GM19043 (cell line): Measurements from ENCODE around the gene PKNOX2.

ENCODE experiments used
- ATAC-seq: cut with Tn5 transposase; IDR thresholded peaks from one replicate; pipeline ENCODE4 v1.9.1; 2021; ENCODE audit warnings: low read depth; ENCODE audit not compliant: unreplicated experiment

The PKNOX2 gene

GRCh38 chr11:125304136-125304535 lies 139.6 kb downstream of the PKNOX2 start:
- no peak for ATAC-seq

DNA sequence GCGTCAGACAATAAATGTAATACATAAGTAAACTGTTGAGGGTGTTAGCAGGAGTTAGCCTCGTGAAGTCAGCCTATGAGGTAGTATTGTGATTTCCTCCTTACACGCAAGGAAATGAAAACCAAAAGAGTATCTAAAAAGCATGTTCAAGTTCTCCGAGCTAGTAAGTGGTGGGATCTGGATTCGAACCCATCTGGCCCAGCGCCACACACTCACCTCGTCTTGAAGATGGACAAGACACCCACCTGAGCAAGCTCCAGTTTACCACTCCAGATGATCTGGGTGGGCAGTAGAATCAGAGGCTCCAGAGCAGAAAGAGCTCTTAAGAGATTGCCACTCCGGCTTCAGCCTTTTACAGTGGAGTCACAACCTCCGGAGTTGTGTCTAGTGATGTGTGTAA lies 140.3 kb downstream of the PKNOX2 start:
- ATAC-seq, result no peak

DNA sequence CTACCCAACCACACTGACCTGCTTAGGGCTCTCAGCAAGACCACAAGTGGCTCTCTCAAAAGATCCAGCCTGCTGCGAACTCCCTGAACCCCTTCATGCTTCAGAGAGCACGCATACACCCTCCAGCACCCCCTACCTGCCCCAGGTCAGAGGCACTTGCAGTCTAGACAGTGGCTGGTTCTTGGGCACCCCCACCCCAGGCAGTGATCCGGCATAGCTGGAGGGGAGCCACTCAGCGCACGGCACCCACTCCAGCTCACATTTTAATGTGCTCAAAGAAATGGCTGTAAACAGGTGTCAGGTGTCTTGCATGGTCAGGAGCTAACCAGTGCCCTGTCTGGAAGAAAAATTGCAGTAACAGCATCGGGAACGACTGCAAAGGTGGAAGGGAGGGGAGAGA lies 140.8 kb downstream of the PKNOX2 start:
- ATAC-seq, result no peak

- no peak for ATAC-seq
Measured at GRCh38 chr11:125306476-125306875, 141.9 kb downstream of the PKNOX2 start.

- ATAC-seq, result no peak
Measured at GRCh38 chr11:125308246-125308645, 143.7 kb downstream of the PKNOX2 start.

GRCh38 chr11:125312391-125312790 lies 147.8 kb downstream of the PKNOX2 start:
- no peak for ATAC-seq

GRCh38 chr11:125312812-125313211 lies 148.3 kb downstream of the PKNOX2 start:
- ATAC-seq, result no peak

DNA sequence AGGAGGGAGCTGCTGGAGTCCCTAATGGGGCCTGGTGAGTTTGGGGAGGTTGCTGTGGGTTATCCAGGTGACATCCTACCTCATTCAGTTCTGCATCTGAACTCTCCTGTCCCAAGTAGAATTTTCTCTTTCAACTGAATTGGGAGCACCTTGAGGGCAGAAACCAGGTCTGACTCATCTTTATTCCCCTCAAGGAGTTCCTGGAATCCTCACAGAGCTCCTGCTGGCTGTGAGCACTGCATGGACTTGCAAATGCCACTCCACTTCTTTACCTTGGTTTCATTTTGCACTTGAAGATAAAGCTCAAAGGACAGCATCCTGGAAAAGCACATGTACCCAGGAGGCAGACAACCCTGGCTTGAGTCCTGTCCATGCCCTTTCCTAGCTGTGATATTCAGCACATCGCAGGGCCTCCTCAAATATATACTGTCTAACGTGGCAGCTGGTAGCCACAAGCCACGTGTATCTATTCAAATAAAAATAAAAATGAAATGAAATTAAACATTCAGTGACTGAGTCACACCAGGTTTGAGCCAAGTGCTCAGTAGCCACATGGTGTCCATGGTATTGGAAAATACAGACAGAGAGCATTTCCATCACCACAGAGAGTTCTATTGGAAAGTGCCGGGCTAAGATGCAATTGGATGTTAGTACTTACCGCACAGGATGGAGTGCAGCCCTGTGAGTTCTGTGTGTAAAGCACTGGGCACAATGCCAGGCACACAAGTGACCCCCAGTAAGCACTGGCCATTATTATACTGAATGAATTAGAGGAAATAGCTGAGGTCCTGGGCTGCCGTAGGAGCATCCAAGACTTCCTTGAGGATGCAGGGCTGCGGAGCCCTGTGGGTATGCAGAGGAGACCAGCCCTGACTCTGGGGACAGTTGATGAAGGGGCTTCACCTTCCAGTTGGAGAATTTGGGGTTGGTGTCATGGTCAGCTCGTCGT lies 149.0 kb downstream of the PKNOX2 start:
- ATAC-seq, result no peak

GRCh38 chr11:125314276-125315078 lies 149.9 kb downstream of the PKNOX2 start:
- no peak for ATAC-seq

DNA sequence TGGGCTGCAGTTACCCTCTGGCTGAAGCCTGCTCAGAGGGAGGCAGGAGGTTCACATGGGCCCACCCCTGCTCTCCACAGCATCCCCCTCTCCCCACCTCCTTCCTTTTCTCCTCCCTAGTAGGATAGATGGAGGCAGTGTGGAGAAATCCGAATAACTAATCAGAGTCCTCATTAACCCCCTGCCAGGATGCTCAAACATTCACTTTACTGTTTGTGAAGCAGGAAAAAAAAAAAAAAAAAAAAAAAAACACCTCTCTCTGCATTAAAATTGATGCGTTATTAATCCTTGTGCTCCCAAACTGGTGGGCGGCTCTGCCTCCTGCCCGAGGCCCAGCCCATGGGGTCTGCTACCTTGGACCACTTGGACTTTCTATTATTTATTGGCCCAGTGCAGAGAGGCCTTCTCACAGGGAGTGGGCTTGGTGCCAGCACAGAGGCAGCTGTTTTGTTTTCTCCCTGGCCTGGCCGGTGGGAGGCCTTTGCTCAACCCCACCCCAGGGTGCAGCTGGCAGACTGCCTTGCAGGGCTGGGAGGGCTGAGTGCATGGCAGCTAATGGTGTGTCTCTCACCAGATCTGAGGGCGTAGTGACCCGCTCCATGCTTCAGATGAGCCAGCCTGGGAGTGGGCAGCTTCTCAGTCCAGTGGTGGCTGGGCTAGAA lies 150.7 kb downstream of the PKNOX2 start:
- no peak for ATAC-seq

DNA sequence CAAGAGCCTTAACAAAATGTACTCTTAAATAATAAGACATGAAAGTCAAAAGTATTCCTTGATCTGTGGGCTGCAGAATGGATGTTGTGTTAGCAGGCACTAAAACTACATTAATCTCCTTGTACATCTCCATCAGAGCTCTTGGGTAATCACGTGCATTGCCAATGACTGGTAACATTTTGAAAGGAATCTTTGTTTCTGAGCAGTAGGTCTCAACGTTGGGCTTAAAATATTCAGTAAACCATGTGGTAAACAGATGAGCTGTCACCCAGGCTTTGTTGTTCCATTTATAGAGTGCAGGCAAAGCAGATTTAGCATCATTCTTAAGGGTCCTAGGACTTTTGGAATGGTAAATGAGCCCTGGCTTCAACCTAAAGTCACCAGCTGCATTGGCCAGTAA lies 152.9 kb downstream of the PKNOX2 start:
- no peak for ATAC-seq

- no peak for ATAC-seq
Measured at GRCh38 chr11:125319649-125320048, 155.1 kb downstream of the PKNOX2 start.

DNA sequence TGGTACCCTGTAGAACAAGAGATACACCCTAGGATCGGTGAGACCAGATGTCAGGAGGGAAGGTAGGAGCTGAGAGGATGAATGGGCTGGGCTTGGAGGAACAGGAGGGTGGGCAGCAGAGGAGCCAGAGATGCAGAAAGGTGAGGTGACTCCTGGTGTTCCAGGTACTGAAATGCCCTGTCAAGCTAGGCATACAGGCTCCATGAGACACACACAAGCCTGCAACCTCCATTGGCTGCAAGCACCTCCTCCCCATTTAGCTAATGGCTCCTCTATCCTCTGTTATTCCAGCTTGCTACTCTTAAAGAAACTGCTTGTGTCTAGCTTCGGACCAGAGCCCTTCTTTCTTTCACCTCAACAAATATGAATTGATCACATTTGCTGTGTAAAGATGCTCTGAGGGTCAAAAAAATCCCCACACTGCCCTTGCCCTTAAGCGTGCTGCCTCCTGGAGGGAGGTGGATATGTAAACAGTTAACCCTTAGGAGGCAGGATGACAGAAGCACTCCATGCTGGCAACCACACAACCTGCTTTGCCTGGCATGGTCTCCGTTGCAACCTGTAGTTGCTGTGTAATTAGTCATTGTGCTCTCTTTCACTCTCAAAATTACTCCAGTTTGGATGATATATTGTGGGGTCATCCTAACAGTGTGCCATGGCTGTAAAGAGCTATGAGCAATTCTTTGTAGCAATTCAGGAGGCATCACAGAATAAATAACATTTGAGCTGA lies 156.0 kb downstream of the PKNOX2 start:
- no peak for ATAC-seq

DNA sequence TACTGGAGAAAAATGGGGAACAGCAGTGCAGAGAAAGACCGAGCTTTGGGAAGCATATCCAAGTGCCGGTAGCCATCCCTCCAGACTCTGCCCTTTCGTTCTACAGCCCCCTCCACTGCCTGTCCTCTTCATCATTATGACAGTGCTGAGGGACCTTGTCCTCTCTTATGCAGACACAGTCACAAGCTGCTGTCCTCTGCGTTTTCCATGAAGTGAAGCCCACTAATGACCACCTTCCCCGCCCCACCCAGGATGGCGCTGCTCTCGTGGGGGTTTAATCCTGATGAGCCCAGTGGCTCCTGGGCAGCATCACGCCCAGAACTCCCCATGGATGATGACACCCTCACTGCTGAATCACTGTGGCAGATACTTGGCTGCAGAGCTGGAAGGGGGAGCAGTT lies 157.7 kb downstream of the PKNOX2 start:
- no peak for ATAC-seq

- no peak for ATAC-seq
Measured at GRCh38 chr11:125325196-125325595, 160.6 kb downstream of the PKNOX2 start.

DNA sequence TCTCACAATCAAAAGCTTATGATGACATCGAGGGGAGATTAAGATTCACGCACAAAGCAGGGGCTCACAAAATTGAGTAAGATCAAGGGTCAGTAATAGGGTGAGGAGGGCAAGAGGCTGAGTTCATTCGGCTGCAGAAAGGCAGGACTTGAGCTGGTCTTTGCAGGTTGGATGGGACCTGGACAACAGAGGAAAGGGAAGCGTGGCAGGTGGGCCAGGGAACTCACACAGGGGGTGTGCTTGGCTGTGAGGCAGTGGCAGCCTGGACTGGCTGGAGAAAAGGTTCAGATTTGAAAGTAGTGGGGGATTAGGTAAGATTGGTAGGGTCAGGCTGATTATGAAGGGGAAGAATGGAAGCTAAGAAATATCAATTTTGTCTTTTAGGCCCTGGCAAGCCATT lies 161.6 kb downstream of the PKNOX2 start:
- no peak for ATAC-seq

- no peak for ATAC-seq
Measured at GRCh38 chr11:125327518-125328224, 163.1 kb downstream of the PKNOX2 start.

DNA sequence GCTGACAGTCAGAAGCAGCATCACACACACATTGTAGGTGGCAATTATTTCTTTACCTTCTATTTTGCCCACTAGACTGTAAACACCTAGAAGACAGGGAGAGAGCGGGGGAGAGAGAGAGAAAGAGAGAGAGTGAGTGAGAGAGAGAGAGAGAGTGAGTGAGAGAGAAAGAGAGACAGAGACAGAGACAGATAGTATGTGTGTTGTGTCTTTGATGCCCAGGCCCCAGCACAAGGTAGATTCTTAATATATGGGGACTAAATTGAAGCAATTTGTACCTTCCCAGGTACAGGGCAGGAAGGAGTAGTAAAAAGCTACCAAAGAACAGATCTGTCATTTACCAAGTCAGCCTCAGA lies 163.7 kb downstream of the PKNOX2 start:
- ATAC-seq, result no peak

DNA sequence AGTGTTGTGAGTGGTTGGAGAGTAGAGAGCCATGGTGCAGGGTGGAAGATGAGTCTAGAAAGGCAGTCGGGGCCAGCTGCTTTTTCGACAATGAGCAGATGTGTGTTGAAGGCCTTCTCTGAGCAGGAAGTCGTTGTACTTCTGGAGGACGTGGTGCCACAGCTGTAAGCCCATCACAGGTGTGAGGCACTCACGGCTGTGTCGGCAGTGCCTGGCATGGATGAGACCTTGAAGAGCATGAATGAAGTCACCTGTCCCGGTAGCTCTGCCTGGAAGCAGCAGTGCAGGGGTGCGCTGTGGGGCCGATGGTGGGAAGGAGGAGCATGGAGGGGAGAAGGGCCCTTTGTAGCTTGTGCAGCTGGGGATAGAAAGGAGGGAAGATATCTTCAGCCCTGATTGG lies 165.2 kb downstream of the PKNOX2 start:
- no peak for ATAC-seq
